Fibroblast of skin of left biceps (primary cell): ENCODE measurements around the gene DAAM2.

Experiments
- DNase-seq, 2 experiments: peaks; one replicate each; pipeline ENCODE4 v3.0.0-alpha.2; 2013; ENCODE audit warnings: low read depth in 2 of 2

Gene DAAM2

DNA sequence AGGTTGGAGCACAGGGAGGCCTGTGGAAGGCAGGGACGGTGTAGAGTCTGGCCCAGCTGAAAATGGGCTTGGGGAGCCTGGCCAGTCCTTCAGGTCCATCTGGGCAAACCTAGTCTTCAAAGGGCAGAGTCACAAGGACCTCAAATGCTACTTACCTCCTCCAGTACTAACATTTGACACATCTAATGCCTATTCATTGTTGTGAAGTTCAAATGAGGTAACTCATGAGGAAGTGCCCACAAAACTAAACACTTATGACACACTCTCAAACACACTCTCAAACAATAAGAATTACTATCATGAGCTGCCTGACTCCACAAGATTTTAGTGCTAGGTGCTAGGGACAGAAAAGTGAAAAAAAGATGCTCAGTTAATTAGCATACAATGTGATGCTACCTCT, 27.1 kb downstream of the DAAM2 start:
- no peak for DNase-seq

DNA sequence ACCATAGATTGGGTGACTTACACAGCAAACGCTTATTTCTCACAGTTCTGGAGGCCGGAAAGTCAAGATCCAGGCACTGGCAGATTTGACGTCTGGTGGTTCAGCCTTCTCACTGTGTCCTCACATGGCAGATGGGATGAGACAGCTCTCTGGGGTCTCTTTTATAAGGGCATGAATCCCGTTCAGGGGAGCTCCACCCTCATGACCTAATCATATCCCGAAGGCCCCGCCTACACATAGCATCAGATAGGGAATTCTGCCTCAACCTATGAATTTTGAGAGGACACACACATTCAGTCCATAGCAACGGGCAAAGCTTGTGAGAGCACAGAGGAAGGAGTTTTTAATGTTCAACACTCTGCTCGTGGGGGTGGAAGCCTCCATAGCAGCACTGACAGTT, 27.5 kb downstream of the DAAM2 start:
- DNase-seq = no peak

DNA sequence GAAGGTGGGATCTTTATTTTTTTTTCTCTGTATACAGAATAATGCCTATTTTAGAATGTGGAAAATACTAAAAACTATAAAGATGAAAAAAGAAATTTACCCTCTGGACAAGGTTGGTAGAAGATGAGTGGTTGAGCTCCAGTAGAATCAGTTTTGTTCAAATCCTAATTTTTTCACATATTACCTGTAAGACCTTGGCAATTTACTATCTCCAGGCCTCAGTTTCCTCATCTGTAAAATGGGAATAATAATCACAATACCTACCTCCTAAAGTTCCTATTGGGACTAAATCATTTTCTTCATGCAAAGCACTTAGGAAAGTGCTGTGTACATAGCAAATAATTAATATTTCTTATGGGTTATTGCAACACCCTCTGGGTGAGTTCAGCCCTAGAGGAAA, 28.4 kb downstream of the DAAM2 start:
- DNase-seq = no peak

DNA sequence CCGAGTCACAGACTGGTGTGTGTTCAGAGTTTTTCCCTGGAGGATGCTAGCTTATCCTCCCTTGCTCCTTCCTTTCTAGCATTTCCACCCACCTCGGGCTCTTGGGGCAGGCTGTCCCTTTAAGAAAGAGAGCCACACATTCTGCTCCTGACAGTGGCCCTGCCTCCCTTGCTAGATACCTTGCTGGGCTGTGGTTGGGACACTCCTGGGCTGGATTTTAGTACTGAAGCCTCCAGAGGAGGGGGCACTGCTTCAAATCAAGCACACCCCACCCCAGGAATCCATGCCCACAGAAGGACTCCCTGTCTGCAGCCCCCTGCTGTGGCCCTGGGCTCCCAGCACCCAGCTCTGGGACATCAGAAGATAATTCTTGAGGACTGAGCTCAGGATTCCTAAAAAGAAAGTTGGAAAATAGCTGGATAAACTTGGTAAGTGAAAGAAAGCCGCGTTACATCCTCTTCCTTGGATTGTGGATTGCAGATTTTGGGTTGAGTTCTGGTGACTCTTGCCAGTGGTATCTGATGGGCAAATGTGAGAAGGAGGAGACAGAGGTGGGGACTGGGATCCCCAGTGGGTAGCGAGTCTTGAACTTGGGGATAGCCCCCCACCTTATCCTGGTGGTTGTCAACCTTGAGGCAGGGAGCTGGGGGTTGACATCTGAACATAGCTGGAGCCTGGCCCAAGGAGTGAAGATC, 29.0 kb downstream of the DAAM2 start:
- no peak for DNase-seq

DNA sequence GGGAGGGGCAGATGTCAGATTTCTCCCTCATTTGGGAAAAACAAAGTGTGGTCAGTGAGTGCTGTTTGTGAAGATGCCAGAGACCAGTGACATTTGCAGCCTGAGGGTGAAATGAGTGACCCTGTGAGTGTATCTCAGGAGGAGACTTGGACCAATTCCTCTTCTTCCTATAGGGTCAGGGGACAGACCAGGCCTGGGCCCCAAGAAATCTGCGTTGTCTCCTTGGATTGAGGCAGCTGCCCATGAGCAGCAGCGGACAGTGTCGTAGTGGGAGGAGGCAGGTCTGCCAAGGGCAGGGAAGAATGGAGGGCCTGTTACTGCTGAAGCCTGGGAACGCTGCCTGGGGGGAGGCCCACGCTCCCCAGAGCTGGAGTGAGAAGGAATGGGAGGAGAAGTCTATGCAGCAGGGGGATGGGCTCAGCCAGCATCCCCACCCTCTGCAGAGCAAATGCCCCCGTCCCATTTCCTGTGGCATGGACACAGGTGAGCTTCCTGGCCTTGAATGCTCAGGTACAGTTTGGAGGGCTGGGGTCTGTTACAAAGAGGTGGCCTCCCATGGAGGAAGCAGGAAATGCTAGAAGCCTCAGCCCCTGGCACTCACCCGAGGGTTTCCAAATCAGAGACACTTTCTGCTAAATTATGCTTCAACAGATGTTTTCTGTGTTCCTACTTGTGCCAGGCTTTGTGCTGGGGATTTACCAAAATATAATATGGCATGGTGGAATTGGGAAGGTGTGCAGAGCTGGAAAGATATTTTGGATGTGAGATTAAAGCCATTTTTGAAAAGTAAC, 29.8 kb downstream of the DAAM2 start:
- DNase-seq = no peak

DNA sequence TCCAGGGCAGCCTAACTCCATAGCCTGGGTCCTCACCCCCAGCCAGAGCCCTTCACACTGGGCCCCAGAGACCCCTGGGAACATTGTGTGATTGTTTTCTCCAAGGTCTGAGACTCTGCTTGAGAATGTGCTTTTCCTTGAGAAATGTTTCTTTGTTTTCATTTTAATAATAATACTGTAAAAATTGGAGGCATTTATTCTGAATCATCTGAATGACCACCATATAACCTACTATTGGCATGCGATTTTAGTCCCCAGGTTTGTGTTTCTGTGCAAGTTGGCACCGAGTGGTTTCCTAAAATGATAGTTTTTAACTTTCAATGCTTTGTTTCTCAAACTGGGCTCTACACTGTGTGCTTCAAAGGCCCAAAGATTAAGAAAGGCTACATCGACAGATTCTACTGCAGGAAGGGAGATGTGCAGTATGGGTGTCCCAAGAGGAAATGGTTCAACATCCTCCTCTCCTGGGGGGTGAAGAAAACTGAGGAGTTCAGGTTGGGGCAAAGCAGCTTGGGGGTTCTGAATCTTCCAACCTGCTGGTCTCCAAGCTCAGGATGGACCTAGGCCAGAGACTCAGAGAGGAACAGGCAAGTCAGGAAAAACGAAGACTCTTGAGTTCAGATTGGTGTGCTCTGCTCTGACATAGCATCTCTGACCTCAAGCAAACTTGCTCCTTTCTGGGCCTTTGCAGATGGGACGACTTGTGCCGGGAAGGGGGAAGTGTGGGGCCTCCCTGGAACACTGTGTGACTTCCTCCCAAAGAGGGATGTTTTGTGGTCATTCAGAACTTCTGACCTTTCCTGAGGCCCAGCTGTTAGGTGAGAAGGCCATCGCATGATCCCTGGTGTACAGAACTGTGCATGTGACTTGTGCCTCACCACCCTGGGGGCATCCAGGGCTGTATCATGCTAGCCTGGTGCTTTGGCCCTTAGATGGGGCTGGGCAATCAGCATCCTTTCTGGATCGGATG, 31.0 kb downstream of the DAAM2 start:
- DNase-seq = no peak

DNA sequence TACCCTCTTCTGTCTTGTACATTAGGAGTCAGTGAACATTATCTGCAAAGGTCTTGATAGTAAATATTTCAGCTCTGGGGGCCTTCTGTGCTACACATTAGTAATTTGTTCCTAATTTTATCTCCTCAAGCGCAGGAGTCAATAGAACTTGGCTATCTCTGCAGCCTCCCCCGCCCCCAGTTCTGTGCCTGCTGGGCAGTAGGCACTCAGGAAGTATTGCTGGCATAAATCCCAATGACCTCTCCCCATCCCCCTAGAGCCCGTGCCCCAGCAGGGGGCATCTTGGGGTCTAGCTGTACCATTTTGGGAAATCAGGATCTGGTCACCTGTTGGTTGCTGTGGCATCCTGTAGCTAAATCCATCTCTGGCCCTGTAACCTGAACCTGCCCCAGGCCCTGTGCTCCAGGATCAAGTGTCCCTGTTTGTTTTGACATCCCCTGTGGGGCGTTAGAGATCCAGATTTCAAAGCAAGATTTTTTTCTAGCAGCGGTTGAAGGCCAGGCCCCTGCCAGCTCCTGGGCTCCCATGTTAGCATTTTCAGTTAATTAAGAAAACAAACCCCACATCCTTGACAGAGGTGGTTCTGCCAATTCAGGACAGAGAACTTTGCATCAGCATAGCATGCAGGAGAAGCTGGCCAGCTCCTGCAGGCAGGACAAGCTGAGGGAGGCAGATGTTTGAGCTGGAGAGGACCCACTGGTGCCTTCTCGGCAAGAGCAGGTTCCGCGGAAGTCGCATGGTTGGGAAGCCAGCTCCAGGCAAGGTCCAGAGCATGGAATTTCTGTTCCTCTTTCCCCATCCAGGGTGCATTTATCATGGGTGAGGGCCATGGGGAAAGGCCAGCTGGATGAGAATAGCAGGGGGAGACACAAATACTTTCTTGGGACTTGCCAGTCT, 32.1 kb downstream of the DAAM2 start:
- DNase-seq = no peak

DNA sequence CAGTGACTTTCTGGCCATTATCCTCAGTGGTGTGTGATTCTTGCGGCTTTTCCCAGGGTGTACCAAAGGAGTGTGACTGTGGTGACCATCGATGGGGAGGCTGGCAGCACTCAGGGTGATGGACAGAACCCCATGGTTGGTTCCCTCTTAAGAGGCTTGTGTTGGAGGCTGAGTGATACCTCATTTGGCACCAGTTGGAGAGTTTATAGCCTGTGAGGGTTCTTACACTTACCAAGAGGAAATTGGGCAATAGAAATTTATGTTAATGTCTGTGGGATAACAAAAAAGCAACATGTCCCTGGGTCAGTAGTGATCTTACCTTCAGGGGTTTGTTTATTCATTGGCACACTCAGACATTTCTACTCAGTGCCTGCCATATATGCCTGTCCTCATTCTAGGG, 37.2 kb downstream of the DAAM2 start:
- DNase-seq = no peak

DNA sequence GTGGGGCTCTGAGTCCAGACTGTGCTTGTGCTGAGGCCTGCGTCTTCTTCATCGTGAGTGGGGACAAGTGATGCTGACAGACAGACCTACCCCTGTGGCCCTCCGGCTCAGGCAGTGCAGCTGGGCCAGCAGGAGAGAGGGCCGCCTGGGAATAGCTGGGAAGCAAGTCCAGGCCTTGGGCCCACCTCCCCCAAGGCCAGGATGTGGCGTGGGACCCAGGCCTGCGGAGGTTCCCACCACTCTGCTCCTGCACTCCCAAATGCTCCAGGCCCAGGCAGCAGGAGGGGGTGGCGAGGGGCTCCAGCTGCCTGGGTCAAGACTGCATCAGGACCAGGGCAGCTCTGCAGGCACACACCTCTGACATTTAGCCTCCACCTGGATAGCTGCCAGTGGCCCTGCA, 38.3 kb downstream of the DAAM2 start:
- no peak for DNase-seq

DNA sequence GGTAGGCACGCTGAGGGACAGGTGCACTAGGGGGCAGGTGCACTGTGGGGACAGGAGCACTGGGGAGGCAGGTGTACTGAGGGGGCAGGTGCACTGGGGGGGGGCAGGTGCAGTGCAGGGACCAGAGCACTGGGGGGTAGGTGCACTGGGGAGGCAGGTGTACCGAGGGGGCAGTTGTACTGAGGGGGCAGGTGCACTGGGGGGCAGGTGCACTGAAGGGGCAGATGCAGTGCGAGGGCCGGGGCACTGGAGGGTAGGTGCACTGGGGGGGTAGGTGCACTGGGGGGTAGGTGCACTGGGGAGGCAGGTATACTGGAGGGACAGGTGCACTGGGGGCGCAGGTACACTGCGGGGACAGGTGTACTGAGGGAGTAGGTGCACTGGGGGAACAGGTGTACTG, 39.5 kb downstream of the DAAM2 start:
- DNase-seq = no peak

DNA sequence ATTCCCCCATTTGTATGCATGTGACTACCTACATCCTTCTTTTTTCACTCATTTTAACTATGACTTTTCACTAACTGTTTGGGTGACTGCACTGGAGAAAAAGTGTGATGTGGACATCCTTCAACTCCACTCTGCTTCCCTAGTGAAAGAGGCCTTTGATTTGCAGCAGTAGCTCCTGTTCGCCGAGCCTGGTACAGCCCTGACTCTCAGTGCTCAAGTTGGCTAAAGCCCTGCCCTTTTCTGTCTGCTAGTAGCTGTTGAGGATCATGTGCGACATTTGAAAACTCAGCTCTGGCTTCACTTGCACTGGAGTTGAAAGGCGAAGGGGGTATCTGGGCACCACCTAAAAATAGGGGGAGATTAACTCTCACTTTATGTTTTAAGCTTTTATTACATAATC, 42.1 kb downstream of the DAAM2 start:
- DNase-seq = no peak

DNA sequence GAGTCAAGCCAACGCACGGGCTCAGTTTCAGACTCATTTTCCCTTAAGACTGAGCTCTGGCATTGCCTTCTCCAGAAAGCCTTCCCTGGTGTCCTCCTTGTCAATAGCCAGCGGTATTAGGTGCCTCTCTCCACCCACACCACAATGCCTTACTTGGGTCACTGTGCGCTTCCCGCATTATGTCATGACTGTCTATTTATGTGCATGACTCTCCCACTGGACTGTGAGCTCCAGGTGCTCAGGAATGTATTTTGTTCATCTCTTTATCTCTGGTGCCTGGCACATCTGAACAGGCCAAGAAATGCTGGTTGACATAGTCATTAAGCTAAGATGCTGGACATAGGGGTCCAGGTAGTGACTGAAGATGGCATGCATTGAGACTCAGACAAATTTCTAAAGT, 42.7 kb downstream of the DAAM2 start:
- no peak for DNase-seq

DNA sequence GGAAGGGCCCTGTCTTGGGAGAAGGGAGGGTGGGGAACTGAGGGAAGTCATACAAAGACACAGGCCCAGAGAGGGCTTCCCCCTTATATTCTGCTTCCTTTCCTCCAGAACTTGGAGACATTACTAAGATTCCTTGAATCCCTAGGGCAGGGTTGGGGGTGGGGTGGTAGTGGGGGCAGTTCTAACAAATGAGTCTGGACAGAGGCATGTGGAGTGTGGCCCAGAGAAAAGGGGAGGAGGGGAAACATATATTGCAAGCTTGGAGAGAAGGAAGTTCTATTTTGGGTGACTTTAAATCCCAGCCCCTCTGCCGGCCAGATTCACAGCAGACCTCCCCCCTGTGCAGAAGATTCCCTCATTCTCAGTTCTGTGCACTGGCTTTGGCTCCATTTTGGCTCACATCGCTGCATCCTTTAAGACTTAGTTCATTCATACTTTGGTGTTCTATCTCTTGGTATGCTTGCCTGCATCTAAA, 43.7 kb downstream of the DAAM2 start:
- peak; percentile 92 to 93 for DNase-seq

DNA sequence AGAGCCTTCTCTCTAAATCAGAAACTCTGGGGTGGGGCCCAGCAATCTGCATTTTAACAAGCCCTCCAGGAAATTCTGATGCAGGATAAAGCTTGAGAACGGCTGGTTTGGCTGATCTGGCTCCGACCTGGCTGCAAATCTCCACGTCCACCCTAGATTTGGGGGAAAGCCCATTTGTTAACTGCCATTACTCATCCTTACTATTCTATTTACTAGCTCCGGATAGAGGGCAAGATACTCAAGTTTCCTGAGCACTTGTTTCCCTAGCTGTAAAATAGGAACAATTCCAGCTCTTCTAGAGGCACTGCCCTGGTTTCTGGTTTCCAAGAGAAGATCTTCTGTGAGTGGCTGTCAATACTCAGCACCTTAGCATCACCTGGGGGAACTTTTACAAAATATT, 44.4 kb downstream of the DAAM2 start:
- no peak for DNase-seq

DNA sequence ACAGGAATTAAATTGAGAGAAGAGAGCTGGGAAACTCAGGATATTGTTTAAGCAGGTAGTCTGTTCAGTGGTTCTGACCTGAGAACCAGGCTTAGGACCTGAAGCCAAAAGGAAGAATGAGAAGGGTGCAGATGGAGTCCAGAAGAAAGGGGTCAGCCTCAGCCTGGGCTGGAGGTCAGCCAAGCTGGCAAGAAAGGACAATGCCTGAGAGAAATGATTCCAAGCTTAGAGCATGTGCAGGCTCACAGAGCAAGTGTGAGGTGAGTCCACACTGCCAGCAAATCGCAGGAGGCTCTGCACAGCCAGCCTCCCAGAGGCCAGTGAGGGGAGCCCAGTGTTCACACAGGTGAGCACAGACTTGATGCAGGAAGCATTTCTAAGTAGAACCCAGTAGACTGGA, 47.3 kb downstream of the DAAM2 start:
- no peak for DNase-seq

DNA sequence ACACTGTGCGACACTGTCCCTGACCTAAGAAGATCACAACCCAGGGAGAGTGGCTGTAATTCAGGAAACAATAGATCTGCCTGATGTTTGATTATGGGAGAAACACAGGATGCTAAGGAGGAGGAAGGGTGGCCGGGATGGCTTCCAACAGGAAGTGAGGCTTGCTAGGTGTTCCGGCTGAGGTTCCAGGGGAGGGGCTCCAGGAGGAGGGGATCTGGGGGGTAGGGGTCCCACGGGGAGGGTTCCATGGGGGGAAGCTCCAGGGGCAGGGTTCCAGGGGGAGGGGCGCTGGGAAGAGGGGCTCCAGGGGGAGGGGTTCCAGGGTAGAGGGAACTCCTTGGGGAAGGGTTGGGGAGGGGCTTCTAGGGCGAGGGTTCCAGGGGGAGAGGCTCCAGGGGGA, 48.6 kb downstream of the DAAM2 start:
- no peak for DNase-seq

DNA sequence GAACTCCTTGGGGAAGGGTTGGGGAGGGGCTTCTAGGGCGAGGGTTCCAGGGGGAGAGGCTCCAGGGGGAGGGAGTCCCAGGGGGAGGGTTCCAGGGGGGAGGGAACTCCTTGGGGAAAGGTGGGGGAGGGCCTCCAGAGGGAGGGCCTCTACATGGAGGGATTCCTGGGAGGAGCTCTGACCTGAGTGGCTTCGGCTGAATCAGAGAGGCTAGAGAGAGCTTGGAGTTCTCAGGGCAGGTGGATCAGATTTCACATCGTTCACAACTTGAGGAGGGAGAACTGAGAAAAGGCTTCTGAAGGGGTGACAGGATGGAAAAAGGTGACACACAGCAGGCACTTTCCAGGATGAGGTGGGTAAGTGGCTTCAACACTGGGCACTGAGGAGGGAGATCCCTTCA, 49.1 kb downstream of the DAAM2 start:
- no peak for DNase-seq

DNA sequence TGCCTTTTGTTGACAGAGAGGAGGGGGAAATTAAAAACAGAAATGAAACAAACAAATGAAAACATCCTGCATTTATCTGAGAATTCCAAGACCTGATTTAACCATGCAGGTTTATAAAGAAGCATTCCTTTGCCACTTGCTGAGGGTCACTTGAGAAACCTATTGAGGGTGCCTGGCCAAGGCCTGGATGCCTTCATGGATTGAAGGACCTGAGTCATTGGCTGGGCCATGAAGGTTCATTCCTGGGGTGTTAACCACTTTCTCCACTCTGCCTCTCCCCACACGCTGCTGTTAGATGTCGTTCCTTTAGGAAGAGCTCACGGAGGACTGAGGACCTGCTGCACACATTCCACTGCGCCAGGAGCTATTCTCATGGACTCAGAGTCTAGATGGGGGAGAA, 49.7 kb downstream of the DAAM2 start:
- DNase-seq = no peak

DNA sequence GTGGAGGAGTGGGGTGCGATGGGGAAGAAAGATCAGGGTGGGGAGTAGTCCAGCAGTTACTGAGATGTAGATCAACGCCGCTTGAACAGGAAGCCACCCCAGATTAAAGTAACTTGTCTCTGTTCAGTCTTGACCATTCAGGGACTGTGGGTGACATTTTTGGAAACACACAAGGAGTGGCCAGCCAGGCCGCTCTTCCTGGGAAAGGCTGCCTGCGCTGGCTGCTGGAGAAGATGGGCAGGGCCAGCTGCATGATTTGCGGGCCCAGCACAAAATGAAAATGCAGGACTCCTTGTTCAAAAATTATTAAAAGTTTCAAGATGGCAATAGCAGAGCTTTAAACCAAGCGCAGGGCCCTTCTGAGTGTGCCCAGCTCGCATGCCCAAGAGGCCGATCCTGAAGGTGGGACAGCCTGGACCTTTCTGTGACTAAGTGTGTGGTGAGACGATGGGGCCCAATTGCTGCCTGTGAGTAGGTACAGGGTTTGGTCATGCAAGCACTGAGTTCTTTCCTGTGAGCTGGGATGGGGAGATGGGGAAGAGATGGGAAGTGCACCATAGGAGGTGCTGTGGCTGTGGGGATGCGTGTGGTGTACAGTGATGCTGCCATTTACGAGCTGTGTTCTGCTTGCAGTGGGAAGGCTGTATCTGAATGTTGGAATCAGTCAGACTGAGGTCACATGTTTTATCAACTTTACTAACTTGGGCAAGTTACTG, 51.3 kb downstream of the DAAM2 start:
- DNase-seq = no peak

DNA sequence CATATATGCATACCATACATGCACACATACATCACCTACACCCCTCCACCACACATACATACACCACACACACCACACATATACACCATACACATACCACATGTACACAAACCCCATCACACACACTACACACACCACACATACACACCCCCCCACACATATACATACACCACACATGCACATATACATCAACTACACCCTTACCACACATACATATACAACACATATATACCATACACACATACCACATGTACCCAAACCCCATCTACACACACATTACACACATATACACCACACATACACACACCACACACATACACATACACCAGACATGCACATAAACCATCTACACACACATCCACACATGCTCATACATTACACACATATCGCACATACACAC, 52.7 kb downstream of the DAAM2 start:
- no peak for DNase-seq

DNA sequence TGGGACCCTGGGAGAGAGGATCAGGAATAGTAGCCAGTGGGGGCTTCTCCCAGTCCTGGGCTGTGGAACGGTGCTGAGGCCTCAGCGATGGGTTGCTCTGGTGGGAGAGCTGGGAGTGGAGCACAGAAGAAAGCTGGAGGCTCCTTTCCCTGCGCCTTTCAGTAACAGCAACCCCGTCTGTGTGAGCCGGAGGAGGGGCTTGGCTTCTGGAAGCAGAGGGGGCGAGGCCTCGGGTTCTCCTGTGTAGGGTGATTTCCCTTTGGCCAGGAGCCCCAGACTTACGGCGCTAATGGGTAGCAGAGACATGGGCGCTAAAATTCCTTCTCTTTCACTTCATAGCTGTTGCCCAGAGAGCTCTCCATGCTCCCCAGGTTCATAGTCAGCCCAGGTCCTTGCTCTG, 55.0 kb downstream of the DAAM2 start:
- DNase-seq = no peak
